KOPT-K1 (cell line): ENCODE measurements around the gene AGAP2.
"Not testable (repeated sequence)": the region's sequence is repeated elsewhere in the genome, so short reads cannot be mapped to it uniquely, and the experiment has no call there.

Experiments used
- H3K27ac ChIP-seq: fragments of 200-600 bp; sonication (generic); 2 replicates; pipeline ENCODE4 v1.5.1; 2016; ENCODE audit warnings: antibody characterized with exemption, mild to moderate bottlenecking, low read depth, low read length; ENCODE audit not compliant: poor library complexity, severe bottlenecking
- H3K36me3 ChIP-seq: fragments of 200-600 bp; sonication (generic); 2 replicates; pipeline ENCODE4 v1.5.1; 2017; ENCODE audit warnings: antibody characterized with exemption, mild to moderate bottlenecking, low read length, moderate library complexity; ENCODE audit not compliant: insufficient read depth
- H3K9me3 ChIP-seq: fragments of 200-600 bp; sonication (generic); 2 replicates; pipeline ENCODE4 v1.5.1; 2017; ENCODE audit warnings: antibody characterized with exemption, low read length, mild to moderate bottlenecking; ENCODE audit not compliant: insufficient read depth, poor library complexity, severe bottlenecking

AGAP2 gene

GRCh38 chr12:57726884-57727757 lies 11.4 kb downstream of the AGAP2 start:
- Histone ChIP-seq H3K27ac (no peak overlapping the region), H3K36me3 (peaks cover 87% of the 10 kb centered on the region), H3K9me3 (no peaks in the 10 kb centered on the region)

DNA sequence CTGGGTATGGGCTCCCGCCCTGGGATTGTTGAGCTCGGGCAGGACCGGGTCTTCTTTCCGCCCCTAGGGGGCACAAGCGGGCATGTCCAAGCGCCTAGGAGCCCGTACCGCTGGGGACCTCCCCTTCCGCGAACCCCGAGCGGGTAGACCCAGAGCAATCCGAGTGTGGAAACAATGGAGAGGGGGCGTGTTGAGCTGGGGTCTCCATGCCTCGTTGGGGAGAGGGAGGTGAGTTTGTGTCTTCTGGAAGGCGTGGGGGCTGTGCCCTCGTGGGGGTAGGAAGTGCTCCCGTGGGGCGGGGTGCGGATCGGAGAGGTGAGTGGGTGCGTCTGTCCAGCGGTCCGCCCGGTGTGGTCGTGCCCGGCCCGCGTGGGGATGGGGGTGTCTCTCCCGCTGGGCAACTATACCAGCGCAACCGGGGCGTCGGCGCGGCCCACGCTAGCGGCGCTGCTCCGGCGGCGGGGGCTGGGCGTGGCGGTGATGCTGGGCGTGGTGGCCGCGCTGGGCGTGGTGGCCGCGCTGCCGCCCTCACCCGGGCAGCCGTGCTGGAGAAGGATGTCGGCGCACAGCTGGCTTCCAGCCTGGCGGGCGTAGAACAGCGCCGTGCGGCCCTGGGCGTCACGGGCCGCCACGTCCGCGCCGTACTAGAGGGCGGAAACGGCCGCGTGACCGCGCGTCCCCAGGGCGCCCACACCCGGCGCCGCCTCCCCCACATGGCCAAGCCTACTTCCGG lies 12.2 kb downstream of the AGAP2 start:
- Histone ChIP-seq H3K9me3 (no peaks in the 10 kb centered on the region), H3K36me3 (peaks cover 87% of the 10 kb centered on the region), H3K27ac (no peak overlapping the region)

- no peaks in the 10 kb centered on the region for H3K9me3 ChIP-seq
- peaks cover 87% of the 10 kb centered on the region for H3K36me3 ChIP-seq
- no peak overlapping the region for H3K27ac ChIP-seq
Measured at GRCh38 chr12:57725851-57726150, 12.7 kb downstream of the AGAP2 start.

DNA sequence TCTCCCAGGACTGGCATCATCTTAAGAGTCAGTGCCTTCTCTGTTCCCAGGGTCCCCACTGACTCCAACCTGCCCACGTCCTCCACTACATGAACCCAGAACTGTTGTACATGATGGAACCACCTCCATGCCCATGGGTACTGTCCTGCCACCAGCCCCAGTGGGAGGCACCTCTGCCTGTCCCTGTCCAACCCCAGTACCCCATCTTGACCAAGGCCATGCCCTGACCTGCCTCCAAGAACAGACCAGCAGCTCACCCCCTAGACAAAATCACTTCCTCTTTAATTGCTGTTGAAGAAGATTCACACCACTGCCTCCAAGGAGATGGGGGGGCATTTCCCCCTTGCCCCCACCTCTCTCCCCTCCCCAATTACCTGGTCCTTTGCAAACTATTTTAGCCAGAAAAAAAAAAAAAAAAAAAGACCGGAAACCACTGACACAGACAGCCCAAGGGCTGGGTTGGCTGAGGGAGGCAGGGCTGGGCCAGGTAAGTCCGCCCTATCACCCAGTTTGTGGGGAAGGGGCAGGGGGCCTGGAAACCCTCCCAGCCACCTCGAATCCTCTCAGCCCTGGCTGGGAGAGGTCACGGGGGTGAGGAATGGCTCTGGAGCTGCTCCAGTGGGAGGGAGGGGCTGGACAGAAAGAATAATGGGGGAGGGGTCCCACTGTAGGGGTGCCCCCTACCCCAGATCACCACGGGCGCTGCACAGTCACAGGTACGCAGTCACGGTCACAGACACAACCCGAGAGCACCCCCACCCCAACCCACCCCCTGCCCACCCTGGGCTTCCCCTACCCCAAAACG lies 13.4 kb downstream of the AGAP2 start:
- no peaks in the 10 kb centered on the region for H3K9me3 ChIP-seq
- H3K36me3 ChIP-seq: peaks cover 87% of the 10 kb centered on the region
- no peak overlapping the region for H3K27ac ChIP-seq

DNA sequence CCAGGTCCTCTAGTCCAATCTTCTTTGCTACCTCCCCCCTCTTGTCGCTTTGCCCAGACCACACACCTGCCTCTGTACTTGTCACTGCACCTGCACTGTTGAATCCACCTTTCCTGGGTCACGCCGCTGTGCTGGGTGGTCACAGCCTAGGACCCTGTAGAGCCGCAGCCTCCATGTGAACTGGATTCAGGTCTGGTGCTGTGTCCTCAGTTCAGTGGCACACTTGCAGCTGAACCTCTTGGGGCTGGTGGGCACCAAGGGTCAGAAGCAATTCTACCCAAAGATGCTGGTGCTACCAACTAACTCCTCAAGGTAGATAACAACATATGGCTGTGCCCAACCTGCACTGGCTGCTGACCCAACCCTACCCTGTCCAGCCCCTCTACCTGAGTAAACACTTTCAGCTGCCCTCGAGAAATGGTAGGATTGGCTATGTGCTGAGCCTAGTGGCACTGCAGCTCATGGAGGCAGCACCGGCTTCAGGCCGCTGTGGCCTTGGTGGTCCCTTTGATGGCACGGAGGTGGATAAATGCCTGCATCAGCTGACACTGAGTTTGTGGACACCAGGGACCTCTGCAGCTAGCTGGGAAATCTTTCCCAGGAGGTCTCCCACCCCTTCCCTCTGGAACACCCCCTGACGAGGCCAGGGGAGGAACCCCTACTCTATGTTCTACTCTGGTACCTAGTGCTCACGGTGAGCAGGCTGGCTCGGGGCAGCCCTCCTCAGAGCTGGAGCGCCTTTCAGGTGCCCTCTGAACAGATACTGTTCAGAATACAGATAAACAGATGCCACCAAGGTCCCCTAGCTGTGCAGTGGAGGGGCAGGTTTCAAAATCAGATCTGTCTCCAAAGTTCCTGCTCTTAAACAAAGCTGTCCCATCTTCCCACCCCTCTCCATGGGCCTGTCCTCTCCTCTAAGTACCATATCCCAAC lies 14.3 kb downstream of the AGAP2 start:
- Histone ChIP-seq H3K27ac (no peak overlapping the region), H3K36me3 (peaks cover 87% of the 10 kb centered on the region), H3K9me3 (no peaks in the 10 kb centered on the region)

DNA sequence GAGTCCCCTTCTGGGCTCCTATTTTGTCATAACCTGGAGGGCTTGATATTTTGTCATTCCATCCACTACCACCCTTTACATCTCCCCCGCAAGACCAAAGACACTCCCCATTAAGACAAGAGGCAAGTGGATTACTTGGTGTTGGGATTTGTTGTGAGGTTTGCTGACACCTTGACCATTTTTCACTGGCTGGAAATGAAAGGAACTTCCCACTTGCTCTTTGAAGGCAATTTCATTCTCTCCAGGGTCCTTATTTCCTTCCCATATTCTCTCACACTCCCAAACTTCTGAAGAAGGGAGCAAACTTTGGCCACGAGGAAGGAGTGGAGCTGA lies 14.9 kb downstream of the AGAP2 start:
- Histone ChIP-seq H3K9me3 (no peaks in the 10 kb centered on the region), H3K27ac (no peak overlapping the region), H3K36me3 (peaks cover 89% of the 10 kb centered on the region)

DNA sequence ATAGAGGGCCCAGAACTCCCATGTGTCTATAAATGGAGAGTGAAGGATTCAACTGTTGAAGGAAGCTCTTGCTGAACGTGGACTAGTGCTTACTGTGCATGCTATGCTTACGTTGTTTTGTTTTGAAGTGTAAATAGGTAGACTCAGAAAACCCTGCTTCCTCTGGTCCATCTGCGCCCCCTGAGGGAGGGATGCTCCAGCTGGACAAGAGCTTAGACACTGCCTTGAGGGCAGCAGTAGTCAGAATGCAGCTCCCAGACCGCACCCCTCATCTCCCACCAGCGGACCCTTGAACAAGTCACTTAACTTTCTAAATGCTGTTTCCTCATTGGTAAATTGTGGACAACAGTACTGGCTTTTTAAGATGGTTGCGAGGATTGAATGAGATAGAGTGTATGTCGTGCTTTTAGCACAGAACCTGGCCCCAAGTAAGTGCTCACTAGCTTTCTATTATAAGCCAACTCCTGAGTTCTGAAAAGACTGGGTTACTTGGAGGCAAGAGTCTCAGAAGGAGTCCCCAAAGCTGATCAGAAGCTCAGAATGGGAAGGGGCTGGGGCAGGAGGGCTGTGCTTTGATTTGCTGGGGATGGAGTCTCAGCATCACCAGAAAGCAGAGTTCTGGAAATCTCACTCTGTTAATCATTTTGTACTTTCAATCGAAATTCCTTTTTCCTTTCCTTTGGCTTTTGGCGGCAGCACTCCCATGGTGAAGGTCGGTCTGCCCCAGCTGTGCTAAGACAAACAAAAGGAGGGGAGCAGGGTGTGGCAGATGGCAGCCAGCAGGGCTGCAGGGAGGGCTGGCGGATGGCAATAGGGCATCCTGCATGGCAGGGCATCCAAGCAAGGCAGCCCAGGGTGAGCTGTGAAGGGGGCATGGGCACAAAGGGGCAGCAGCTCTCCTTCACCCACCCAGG lies 15.6 kb downstream of the AGAP2 start:
- Histone ChIP-seq H3K27ac (no peak overlapping the region), H3K9me3 (no peaks in the 10 kb centered on the region), H3K36me3 (peaks cover 89% of the 10 kb centered on the region)

DNA sequence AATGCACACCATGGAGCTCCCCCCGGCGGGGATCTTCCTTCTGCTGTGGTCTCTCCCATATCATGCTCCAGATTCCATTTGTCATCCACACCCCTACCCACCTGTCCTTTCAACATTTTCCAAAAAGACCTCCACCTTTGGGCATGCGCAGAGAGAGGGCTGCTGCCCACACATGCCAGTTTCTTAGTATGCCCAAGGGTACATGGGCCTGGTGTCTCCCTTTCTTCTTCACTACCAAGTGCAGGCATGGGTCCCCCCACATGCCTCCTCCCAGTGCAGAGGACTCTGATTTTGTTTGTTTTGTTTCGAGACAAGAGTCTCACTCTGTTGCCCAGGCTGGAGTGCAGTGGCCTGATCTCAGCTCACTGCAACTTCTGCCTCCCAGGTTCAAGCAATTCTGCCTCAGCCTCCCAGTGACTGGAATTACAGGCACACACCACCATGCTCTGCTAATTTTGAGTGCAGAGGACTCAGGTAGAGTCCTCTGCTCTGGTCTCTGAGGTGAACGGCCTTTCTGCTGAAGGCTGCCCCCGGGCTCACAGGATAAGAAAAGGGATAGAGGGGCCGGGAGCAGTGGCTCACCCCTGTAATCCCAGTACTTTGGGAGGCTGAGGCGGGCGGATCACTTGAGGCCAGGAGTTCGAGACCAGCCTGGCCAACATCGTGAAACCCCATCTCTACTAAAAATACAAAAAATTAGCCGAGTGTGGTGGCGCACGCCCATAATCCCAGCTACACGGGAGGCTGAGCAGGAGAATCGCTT lies 16.5 kb downstream of the AGAP2 start:
- not testable (repeated sequence) for H3K27ac ChIP-seq
- H3K36me3 ChIP-seq: peaks cover 89% of the 10 kb centered on the region

GRCh38 chr12:57720606-57721595 lies 17.6 kb downstream of the AGAP2 start:
- H3K36me3 ChIP-seq: peaks cover 89% of the 10 kb centered on the region
- H3K27ac ChIP-seq: no peak overlapping the region
- no peaks in the 10 kb centered on the region for H3K9me3 ChIP-seq

More for the DNA sequence above, 16.5 kb downstream of the AGAP2 start:
- not testable (repeated sequence) for H3K9me3 ChIP-seq

- no peaks in the 10 kb centered on the region for H3K9me3 ChIP-seq
- peaks cover 91% of the 10 kb centered on the region for H3K36me3 ChIP-seq
- no peak overlapping the region for H3K27ac ChIP-seq
Measured at GRCh38 chr12:57719777-57720605, 18.6 kb downstream of the AGAP2 start.

DNA sequence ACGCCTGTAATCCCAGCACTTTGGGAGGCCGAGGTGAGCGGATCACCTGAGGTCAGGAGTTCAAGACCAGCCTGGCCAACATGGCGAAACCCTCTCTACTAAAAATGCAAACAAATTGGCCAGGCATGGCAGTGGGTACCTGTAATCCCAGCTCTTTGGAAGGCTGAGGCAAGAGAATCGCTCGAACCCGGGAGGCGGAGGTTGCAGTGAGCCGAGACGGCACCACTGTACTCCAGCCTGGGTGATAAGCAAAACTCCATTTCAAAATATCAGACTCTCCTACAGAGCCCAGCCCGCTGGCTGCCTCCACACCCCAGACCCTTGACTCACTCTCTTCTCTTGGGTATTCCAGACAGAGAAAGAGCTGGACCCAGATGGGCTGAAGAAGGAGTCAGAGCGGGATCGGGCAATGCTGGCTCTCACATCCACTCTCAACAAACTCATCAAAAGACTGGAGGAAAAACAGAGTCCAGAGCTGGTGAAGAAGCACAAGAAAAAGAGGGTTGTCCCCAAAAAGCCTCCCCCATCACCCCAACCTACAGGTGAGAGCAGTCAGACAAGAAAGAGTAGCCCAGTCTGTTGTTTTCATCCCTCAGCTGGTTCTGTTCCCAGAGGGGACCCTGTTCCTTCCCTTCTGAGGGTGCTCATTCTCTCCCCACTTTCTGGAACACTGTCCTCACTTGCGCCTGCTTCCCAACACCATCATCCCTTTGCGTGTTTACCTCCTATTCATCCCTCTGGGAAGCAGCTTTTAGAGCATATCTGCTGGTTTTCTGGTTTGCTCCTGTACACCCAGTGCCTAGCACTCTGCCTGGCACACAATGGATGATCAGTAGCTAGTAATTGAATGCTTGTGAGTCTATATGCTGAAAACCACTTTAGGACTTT lies 19.7 kb downstream of the AGAP2 start:
- Histone ChIP-seq H3K9me3 (no peaks in the 10 kb centered on the region), H3K36me3 (peaks cover 92% of the 10 kb centered on the region), H3K27ac (no peak overlapping the region)
